GM12801 (cell line): ENCODE results near the gene CPT1C.

Source experiments
- CTCF ChIP-seq: IDR thresholded peaks from one replicate; pipeline ENCODE4 v1.5.1; 2011; ENCODE audit warnings: control low read depth; ENCODE audit not compliant: insufficient read length; ENCODE audit errors: extremely low read depth

Gene CPT1C

GRCh38 chr19:49686503-49687088 is 4.3 kb upstream of the CPT1C start:
- TF ChIP-seq CTCF, result no peak

- TF ChIP-seq CTCF, result no peak
Measured at GRCh38 chr19:49687150-49687549, 3.8 kb upstream of the CPT1C start.

- no peak for TF ChIP-seq CTCF
Measured at GRCh38 chr19:49687566-49688316, 3.2 kb upstream of the CPT1C start.

- TF ChIP-seq CTCF, result no peak
Measured at GRCh38 chr19:49688531-49689132, 2.3 kb upstream of the CPT1C start.

- no peak for TF ChIP-seq CTCF
Measured at GRCh38 chr19:49689133-49690078, 1.5 kb upstream of the CPT1C start, which contains the start of gene ADM5. ADM5 (plus strand) TSS chr19:49689594; CDS start chr19:49689838, 244 bp downstream.

GRCh38 chr19:49690079-49690655 is 749 bp upstream of the CPT1C start:
- TF ChIP-seq CTCF, result no peak
